NCI-H510A treated with DMSO at 0.1 percent for 48 hours (cell line): Measurements from ENCODE around the gene PPIF.

Source experiments
- DNase-seq: peaks from one replicate; lab custom pipeline; 2025; lab: John Stamatoyannopoulos, UW

PPIF gene

GRCh38 chr10:79349072-79349491 lies 1.8 kb downstream of the PPIF start:
- DNase-seq, result no peak

DNA sequence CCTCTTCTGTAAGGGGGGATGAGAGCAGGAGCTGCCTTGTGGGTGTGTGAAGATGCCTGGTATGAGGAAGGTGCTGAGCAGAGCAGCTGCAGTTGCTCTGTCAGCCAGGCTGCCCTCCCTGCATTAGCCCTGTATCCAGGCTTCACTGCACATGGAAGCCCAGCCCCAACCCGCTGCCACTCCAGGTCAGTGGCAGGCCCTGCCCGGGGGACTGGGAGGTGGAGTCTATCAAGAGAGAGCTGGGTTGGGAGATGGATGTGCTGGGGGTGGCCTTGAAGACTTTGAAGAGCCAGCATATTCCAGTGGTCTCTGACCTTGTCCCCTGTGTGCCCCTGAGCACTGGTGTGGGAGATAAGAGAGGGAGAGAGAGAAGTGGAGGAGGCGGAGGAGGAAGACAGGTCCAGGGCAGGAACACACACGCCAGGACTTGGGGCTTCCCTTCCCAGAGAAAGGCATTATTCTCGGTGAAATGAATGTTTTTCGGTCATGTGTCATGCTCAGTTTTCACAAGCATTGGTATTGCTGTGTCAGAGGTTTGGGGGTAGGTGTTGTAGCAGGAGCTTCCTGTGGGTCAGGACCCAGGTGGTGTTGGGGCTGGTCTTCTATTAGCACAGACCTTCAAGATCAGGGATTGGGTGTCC lies 2.6 kb downstream of the PPIF start:
- DNase-seq, result no peak

DNA sequence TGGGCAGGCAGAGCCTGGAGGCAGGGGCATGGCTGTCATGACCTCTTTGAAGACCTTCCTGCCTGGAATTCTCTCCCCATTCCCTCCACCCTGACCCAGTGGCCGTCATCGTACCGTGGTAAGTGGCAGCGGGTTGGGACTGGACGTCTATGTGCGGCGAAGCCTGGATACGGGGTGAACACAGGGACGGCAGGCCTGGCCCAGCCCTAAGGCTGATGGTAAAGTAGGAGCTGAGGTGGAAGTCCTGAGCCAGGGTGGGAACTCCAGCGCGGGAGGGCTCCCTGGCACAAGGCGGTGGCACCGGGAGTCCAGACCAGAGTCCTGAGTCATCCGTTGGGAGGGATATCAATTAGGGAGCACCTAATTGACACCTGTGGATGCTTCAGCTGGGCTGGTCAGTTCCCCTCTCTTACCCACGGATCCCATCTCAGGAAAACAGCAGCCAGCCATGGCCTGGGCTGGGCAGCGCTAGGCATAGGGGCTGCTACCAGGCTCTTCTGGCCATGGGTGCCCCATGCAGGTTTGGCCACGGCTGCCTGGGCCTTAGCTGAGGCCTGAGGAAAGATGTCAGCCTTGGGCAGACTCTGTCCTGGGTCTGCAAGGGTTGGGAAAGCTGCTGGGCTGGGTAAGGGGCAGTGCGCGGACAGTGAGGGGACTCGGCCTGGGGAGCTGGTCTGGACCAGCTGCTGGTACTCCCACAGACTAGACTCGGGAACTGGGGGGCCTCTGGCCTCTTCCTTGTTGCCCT lies 3.3 kb downstream of the PPIF start:
- no peak for DNase-seq

- DNase-seq, result no peak
Measured at GRCh38 chr10:79351332-79351731, 4.1 kb downstream of the PPIF start.

DNA sequence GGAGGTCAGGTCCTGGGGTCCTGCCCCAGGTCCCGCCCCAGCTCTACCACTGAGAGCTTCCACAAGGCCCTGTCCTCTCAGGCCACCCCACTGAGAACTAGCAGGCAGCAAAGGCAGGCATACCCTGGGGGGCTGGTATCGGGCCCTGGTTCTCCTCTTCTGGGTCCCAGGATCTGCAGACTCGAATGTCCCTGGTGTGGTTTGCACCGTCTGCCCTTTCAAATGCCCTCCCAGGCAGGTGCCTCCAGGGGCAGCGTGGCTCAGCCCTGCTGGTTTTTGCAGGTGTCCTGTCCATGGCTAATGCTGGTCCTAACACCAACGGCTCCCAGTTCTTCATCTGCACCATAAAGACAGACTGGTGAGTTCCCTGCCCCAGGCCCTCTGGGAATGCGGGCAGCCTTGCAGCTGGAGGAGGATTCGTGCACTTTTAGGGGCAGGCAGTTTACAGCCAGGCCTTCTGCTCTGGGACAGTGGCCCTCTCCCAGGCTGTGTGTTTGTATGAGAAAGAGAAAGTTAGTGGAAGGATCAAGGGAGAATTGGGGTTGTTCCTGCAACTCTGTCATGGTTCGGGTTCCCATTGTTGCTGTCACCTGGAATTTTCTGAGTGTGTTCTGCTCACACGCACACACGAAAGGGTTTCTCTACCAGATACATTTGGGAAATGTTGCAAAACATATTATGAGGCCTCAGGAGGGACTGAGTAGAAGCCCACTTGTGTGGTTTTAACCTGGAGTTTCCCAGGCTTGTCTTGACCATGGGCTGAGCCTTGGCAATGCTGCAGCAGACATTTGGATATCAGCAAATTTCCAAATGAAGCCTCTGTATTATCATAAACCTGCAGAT lies 5.0 kb downstream of the PPIF start:
- DNase-seq, result no peak

GRCh38 chr10:79353000-79353406 lies 5.7 kb downstream of the PPIF start:
- DNase-seq, result no peak

GRCh38 chr10:79353726-79354125 lies 6.5 kb downstream of the PPIF start:
- DNase-seq, result no peak

DNA sequence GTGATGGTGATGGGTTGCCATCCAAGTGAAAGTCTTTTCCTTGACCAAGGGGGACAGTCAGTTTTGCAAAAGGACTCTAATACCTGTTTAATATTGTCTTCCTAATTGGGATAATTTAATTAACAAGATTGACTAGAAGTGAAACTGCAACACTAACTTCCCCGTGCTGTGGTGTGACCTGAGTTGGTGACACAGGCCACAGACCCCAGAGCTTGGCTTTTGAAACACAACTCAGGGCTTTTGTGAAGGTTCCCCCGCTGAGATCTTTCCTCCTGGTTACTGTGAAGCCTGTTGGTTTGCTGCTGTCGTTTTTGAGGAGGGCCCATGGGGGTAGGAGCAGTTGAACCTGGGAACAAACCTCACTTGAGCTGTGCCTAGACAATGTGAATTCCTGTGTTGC lies 6.9 kb downstream of the PPIF start:
- DNase-seq, result no peak

DNA sequence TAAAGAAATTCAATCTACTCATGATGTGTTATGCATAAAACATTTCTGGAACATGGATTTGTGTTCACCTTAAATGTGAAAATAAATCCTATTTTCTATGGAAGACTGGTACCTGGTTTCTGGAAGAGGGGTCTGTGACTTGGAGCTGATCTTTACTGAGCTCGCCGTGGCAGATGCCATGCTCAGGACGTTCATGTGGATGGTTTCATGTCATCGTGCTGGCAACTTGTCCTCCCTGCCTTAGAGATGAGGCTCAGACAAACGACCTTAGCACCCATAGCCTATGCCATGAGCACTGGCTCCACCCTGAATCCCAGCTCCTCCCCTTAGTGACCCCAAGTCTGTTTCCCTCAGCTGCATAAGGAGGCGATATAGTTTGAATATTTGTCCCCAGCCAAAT lies 7.3 kb downstream of the PPIF start:
- DNase-seq, result no peak

- DNase-seq, result no peak
Measured at GRCh38 chr10:79355420-79356017, 8.2 kb downstream of the PPIF start.

- DNase-seq, result no peak
Measured at GRCh38 chr10:79356104-79356503, 8.8 kb downstream of the PPIF start.

- DNase-seq, result no peak
Measured at GRCh38 chr10:79357180-79357579, 9.9 kb downstream of the PPIF start.

- no peak for DNase-seq
Measured at GRCh38 chr10:79358811-79359210, 11.5 kb downstream of the PPIF start.

DNA sequence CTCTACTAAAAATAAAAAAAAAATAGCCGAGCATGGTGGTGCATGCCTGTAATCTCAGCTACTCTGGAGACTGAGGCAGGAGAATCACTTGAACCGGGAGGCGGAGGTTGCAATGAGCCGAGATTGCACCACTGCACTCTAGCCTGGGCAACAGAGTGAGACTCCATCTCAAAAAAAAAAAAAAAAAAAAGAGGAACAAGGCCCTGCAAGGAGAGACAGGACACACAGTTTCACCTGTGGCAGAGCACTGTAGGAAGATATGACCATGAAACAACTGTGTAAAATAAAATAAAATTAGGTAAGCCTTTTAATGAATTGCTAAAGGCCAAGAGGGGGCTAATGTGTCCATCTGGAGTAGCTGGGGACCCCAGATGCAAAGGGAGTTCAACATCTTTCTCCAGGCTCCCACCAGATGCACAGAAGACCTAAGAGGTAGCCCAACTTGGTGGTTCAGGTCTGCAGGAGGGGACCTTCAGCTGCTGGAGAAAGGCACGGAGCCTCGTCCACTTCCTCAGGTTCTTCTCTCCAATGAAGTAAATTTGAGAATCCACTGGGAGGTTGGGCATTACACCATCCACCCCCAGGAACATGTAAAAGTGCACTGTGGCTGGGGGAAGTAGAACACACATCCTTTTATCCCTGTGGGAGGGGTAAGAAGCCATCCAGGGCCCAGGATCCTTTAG lies 12.7 kb downstream of the PPIF start:
- DNase-seq, result no peak

DNA sequence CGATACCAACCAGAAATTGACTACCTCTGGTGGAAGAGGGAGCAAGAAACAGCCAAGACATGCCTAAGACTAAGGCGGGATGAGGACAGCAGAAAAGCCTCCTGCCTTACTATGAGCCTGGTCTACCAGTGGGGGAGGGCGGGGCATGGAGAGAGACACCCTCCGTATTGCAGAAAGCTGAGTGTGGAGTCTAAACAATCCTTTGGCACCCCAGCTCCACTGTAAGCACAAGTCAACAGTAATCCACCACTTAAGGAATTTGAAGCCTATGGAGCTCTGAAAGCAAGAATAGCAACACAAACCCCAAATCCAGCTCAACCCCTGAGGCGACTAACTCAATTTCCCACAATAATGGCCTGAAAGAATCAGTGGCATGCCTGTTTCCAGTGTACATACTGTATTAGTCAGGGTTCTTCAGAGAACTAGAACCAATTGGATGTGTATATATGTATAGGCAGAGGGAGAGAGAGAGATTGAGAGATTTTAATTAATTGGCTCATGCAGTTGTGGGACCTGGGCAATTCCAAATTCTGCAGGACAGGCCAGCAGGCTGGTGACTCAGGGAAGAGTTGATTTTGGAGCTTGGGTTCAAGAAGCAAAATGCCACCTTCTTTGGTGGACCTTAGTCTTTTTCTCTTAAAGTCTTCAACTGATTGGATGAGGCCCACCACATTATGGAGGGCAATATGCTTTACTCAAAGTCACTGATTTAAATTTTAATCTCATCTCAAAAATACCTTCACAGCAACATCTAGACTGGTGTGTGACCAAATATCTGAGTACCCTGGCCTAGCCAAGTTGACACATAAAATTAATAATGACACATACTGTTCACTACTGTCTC lies 13.5 kb downstream of the PPIF start:
- DNase-seq, result no peak

- no peak for DNase-seq
Measured at GRCh38 chr10:79361726-79362397, 14.6 kb downstream of the PPIF start.

DNA sequence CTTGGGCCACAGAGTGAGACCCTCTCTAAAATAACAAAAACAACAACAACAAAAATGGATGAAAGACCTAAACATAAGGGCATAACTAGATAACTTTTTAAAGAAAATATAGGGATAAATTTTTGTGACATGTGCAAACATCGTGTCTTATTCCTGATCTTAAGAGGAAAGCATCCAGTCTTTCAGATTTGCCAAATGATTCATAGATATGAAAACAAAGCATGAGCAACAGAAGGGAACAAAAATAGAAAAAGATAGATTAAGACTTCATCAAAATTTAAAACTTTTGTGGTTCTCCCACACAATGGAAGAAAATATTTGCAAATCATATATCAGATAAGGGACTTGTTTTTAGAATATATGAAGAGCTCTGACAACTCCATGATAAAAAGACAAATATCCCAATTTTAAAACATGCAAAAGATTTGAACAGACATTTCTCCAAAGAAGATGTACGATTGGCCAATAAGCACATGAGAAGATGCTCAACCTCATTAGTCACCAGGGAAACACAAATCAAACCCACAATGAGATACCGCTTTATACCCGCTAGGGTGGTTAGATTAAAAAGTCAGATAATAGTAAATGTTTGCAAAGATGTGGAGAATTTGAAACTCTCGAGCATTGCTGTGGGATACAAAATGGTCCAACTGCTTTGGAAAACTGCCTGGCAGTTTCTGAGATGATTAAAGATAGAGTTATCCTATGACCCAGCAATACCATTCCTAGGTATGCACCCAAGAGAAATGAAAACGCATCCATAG lies 20.3 kb downstream of the PPIF start:
- no peak for DNase-seq

GRCh38 chr10:79372871-79373270 lies 25.6 kb downstream of the PPIF start:
- no peak for DNase-seq

- DNase-seq, result peak; percentile 70
Measured at GRCh38 chr10:79374312-79375191, 27.3 kb downstream of the PPIF start.
